Neural crest cell (in vitro differentiated cells): Measurements from ENCODE around the gene ADGRG4. TPM values are rescaled to one million over a fixed set of nuclear protein-coding genes. Genes with fewer than 3 reads are reported as not detected.
"Not testable (repeated sequence)": the region's sequence is repeated elsewhere in the genome, so short reads cannot be mapped to it uniquely, and the experiment has no call there.

Source experiments
- DNase-seq: peaks from one replicate; pipeline ENCODE4 v3.0.0; 2021; ENCODE audit warnings: low read depth, mixed read lengths, low spot score
- H3K27ac Mint-ChIP-seq: one replicate; pipeline ENCODE4 v1.8.0; 2021; ENCODE audit warnings: mild to moderate bottlenecking, mixed read lengths; ENCODE audit not compliant: unreplicated experiment
- H3K27me3 Mint-ChIP-seq: 2 replicates; pipeline ENCODE4 v1.8.0; 2021; ENCODE audit warnings: low read depth, mild to moderate bottlenecking, mixed read lengths
- H3K36me3 Mint-ChIP-seq: 2 replicates; pipeline ENCODE4 v1.8.0; 2021; ENCODE audit warnings: low read depth, mild to moderate bottlenecking, mixed read lengths
- H3K4me1 Mint-ChIP-seq: 2 replicates; pipeline ENCODE4 v1.8.0; 2021; ENCODE audit warnings: mixed read lengths
- H3K4me3 Mint-ChIP-seq: one replicate; pipeline ENCODE4 v1.8.0; 2021; ENCODE audit warnings: mild to moderate bottlenecking, mixed read lengths
- H3K9me3 Mint-ChIP-seq: 2 replicates; pipeline ENCODE4 v1.8.0; 2021; ENCODE audit warnings: mixed read lengths
- total RNA-seq: library from RNA; stranded (reverse); gene quantifications from 2 replicates; pipeline ENCODE4 v1.2.1, GENCODE V29; 2021
- TF ChIP-seq, protein P1 (sequence below): fragments of 200-600 bp; sonication (generic); conservative IDR thresholded peaks from 2 replicates; pipeline ENCODE4 v1.5.0; 2021; ENCODE audit warnings: antibody characterized with exemption, mild to moderate bottlenecking

Gene ADGRG4
- total RNA-seq, 1 donor from 2014 or later: not detected

DNA sequence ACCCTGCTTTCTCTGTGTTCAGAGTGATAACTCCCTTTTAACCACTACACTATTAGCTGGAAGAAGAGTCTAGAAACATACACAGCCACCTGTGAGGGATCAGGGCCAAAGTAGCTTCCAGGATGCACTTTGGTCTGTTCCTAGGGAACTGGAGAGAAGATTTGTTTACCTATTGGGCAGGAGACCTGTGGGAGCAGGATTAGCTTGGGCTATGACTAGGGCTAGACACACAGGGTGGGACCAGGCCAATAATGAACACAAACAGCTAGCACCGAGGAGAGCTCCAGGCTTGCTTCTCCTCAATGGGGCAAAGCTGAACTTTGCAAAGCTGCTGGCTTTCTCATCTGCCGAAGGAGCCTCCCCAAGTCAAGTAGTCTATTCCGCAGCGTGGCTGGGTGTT, 25.2 kb upstream of the ADGRG4 start:
- no peaks in the 10 kb centered on the region for H3K36me3 Mint-ChIP-seq
- peaks cover 6% of the 10 kb centered on the region for H3K9me3 Mint-ChIP-seq
- no peaks in the 10 kb centered on the region for H3K27me3 Mint-ChIP-seq
- H3K4me1 Mint-ChIP-seq: no peaks in the 10 kb centered on the region
- TF ChIP-seq, protein P1, sequence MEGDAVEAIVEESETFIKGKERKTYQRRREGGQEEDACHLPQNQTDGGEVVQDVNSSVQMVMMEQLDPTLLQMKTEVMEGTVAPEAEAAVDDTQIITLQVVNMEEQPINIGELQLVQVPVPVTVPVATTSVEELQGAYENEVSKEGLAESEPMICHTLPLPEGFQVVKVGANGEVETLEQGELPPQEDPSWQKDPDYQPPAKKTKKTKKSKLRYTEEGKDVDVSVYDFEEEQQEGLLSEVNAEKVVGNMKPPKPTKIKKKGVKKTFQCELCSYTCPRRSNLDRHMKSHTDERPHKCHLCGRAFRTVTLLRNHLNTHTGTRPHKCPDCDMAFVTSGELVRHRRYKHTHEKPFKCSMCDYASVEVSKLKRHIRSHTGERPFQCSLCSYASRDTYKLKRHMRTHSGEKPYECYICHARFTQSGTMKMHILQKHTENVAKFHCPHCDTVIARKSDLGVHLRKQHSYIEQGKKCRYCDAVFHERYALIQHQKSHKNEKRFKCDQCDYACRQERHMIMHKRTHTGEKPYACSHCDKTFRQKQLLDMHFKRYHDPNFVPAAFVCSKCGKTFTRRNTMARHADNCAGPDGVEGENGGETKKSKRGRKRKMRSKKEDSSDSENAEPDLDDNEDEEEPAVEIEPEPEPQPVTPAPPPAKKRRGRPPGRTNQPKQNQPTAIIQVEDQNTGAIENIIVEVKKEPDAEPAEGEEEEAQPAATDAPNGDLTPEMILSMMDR: no peak
- no peak overlapping the region for H3K4me3 Mint-ChIP-seq
- no peak for DNase-seq
- H3K27ac Mint-ChIP-seq: no peak overlapping the region

DNA sequence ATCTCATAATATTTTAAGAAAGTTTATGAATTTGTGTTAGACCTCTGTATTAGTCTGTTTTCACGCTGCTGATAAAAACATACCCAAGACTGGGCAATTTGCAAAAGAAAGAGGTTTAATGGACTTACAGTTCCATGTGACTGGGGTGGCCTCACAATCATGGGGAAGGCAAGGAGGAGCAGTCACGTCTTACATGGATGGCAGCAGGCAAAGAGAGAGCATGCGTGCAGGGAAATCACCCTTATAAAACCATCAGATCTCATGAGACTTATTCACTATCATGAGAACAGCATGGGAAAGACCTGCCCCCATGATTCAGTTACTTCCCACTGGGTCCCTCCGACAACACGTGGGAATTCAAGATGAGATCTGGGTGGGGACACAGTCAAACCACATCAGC, 14.4 kb upstream of the ADGRG4 start:
- not testable (repeated sequence) for H3K4me1 Mint-ChIP-seq, H3K9me3 Mint-ChIP-seq, H3K4me3 Mint-ChIP-seq, DNase-seq, H3K27ac Mint-ChIP-seq, H3K27me3 Mint-ChIP-seq, H3K36me3 Mint-ChIP-seq

DNA sequence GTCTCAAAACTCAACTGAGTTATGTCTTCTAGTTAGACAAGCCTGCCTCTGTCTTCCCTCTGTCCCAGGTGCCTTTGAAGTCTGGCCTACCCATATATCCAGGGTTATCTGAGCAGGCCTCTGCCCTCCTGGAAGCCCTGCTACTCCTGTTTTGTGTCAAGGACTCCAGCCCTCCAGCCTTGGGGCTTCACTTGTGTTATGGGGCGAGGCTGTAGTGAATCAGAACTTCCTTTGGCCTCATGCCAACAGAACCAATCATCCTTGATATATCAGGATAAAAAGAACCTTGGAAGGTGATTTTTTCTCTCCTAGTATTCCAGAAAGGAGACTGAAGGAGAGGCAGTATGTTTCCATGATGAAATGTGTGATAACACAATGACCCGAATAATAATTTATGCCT, 8.9 kb upstream of the ADGRG4 start:
- no peaks in the 10 kb centered on the region for H3K36me3 Mint-ChIP-seq
- H3K9me3 Mint-ChIP-seq: peaks cover 3% of the 10 kb centered on the region
- no peaks in the 10 kb centered on the region for H3K27me3 Mint-ChIP-seq
- H3K4me1 Mint-ChIP-seq: no peaks in the 10 kb centered on the region
- H3K27ac Mint-ChIP-seq: no peak overlapping the region
- no peak for DNase-seq
- H3K4me3 Mint-ChIP-seq: no peak overlapping the region
- TF ChIP-seq, protein P1: no peak

DNA sequence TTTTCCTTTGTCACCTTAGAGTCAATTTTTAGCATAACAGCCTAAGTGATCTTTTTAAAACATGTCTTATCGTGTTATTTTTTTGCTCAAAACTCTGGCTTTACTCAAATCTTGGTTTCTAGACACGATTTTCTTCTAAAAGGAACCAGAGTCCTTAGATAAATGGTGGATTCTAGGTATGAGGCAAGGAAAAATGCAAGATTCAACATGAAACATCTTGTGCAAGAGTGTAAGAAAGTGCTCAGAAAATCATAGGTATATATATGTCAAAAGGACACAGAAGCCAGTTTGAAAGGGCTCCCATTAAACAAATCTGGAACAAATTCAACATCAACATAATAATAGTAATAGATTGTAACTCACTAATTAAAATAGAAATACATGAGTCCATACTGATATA, 8.1 kb upstream of the ADGRG4 start:
- TF ChIP-seq, protein P1: no peak
- Mint-ChIP-seq H3K4me1 (no peaks in the 10 kb centered on the region), H3K27ac (no peak overlapping the region), H3K4me3 (no peak overlapping the region), H3K27me3 (no peaks in the 10 kb centered on the region), H3K9me3 (peaks cover 3% of the 10 kb centered on the region), H3K36me3 (no peaks in the 10 kb centered on the region)
- no peak for DNase-seq

DNA sequence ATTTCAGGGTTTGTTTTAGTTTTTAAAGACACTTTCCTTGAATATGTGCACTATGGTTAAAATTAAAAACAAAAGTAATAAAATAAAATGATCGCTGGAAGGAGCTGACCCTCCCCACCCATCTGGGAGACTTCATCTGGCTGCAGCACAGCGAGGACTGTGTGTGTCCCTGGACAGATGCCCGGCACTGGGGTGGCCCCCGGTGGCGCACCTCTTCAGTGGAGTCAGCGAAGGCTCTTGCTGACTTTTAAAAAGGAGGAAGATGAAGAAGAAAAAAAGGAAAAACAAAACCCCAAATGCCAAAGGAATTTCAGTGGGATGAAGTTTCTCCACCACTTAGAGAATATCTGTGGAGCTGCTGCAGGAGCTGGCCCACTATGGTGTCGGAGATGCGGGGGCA, 5.4 kb upstream of the ADGRG4 start:
- H3K27me3 Mint-ChIP-seq: no peaks in the 10 kb centered on the region
- TF ChIP-seq, protein P1: no peak
- no peak for DNase-seq
- H3K36me3 Mint-ChIP-seq: no peaks in the 10 kb centered on the region
- no peaks in the 10 kb centered on the region for H3K4me1 Mint-ChIP-seq
- no peak overlapping the region for H3K27ac Mint-ChIP-seq
- H3K4me3 Mint-ChIP-seq: no peak overlapping the region
- peaks cover 5% of the 10 kb centered on the region for H3K9me3 Mint-ChIP-seq

DNA sequence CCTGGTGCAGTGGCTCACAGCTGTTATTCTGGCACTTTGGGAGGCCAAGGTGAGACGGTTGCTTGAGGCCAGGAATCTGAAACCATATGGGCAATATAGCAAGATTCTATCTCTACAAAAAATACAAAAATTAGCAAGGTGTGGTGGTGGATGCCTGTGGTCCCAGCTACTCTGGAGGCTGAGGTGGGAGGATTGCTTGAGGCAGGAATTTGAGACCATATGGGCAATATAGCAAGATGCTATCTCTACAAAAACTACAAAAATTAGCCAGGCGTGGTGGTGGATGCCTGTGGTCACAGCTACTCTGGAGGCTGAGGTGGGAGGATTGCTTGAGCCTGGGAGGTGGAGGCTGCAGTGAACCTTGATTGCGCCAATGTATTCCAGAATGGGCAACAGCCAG, 2.3 kb downstream of the ADGRG4 start:
- peaks cover 3% of the 10 kb centered on the region for H3K9me3 Mint-ChIP-seq
- no peak overlapping the region for H3K4me3 Mint-ChIP-seq
- TF ChIP-seq, protein P1: no peak
- no peaks in the 10 kb centered on the region for H3K36me3 Mint-ChIP-seq
- H3K27ac Mint-ChIP-seq: no peak overlapping the region
- peaks cover 13% of the 10 kb centered on the region for H3K27me3 Mint-ChIP-seq
- no peak for DNase-seq
- no peaks in the 10 kb centered on the region for H3K4me1 Mint-ChIP-seq
